Neural cell (in vitro differentiated cells): ENCODE measurements around the gene DIAPH1. TPM values are rescaled to one million over a fixed set of nuclear protein-coding genes. Genes with fewer than 3 reads are reported as not detected.
A peak's percentile ranks its signal among the peaks of the same experiment; 100 is the strongest.

Experiments used
- H2AFZ ChIP-seq: fragments of 200-600, 300-800 bp; sonication (generic), shearing (Covaris generic); 2 replicates; pipeline ENCODE4 v1.6.0; 2014; ENCODE audit warnings: low read depth, mild to moderate bottlenecking, antibody characterized with exemption, low read length, moderate library complexity
- H3F3A ChIP-seq: fragments of 200-600 bp; shearing (Covaris generic); 2 replicates; pipeline ENCODE4 v1.6.1; 2016; ENCODE audit warnings: mild to moderate bottlenecking, moderate library complexity, mixed read lengths, antibody characterized with exemption, low read length; ENCODE audit not compliant: insufficient read depth, poor library complexity, severe bottlenecking
- H3K27ac ChIP-seq: fragments of 200-600, 300-800 bp; sonication (generic), shearing (Covaris generic); 2 replicates; pipeline ENCODE4 v1.5.1; 2014; ENCODE audit warnings: mild to moderate bottlenecking, low read length, moderate library complexity
- H3K27me3 ChIP-seq: fragments of 300-800, 200-600 bp; sonication (generic), shearing (Covaris generic); 2 replicates; pipeline ENCODE4 v1.6.0; 2014; ENCODE audit warnings: mild to moderate bottlenecking, low read depth, low read length, moderate library complexity; ENCODE audit not compliant: insufficient read depth
- H3K36me3 ChIP-seq: fragments of 300-800, 200-600 bp; sonication (generic), shearing (Covaris generic); 2 replicates; pipeline ENCODE4 v1.5.1; 2014; ENCODE audit warnings: mild to moderate bottlenecking, antibody characterized with exemption, low read length, moderate library complexity; ENCODE audit not compliant: insufficient read depth
- H3K4me2 ChIP-seq: fragments of 300-800, 200-600 bp; sonication (generic), shearing (Covaris generic); 2 replicates; pipeline ENCODE4 v1.6.0; 2014; ENCODE audit warnings: mild to moderate bottlenecking, low read length
- H3K4me3 ChIP-seq: fragments of 300-800, 200-600 bp; sonication (generic), shearing (Covaris generic); 2 replicates; pipeline ENCODE4 v1.5.1; 2014; ENCODE audit warnings: mild to moderate bottlenecking, low read length, moderate library complexity
- H3K79me2 ChIP-seq: fragments of 200-600 bp; shearing (Covaris generic); replicated peaks from 2 replicates; pipeline ENCODE4 v1.6.0; 2014; ENCODE audit warnings: mild to moderate bottlenecking, low read length, moderate library complexity; ENCODE audit not compliant: insufficient read depth
- H3K9ac ChIP-seq: fragments of 300-800, 200-600 bp; sonication (generic), shearing (Covaris generic); 2 replicates; pipeline ENCODE4 v1.6.1; 2016; ENCODE audit warnings: mild to moderate bottlenecking, low read length, mixed read lengths
- H3K9me2 ChIP-seq: fragments of 200-600 bp; shearing (Covaris generic); 2 replicates; pipeline ENCODE4 v1.6.1; 2016; ENCODE audit warnings: mild to moderate bottlenecking, low read length, mixed read lengths; ENCODE audit not compliant: insufficient read depth
- H3K9me3 ChIP-seq: fragments of 200-600, 300-800 bp; sonication (generic), shearing (Covaris generic); 2 replicates; pipeline ENCODE4 v1.6.1; 2016; ENCODE audit warnings: mild to moderate bottlenecking, mixed run types, low read length, moderate library complexity, mixed read lengths
- H4K20me1 ChIP-seq: fragments of 200-600 bp; shearing (Covaris generic); 2 replicates; pipeline ENCODE4 v1.6.1; 2016; ENCODE audit warnings: mild to moderate bottlenecking, mixed run types; ENCODE audit not compliant: insufficient read depth
- CTCF ChIP-seq: fragments of 450-650 bp; IDR thresholded peaks from 2 replicates; pipeline ENCODE4 v1.5.1; 2014; ENCODE audit warnings: antibody characterized with exemption, mild to moderate bottlenecking, moderate library complexity; ENCODE audit not compliant: poor library complexity, severe bottlenecking
- EP300 ChIP-seq: fragments of 450-650 bp; conservative IDR thresholded peaks from 2 replicates; pipeline ENCODE4 v1.6.1; 2014; ENCODE audit warnings: antibody characterized with exemption, mild to moderate bottlenecking, moderate library complexity; ENCODE audit not compliant: poor library complexity, severe bottlenecking
- EZH2 ChIP-seq: fragments of 200-600, 300-800 bp; shearing (Covaris generic), sonication (generic); IDR thresholded peaks from 2 replicates; pipeline ENCODE4 v1.6.1; 2014; ENCODE audit warnings: antibody characterized with exemption, low read length, borderline replicate concordance, mild to moderate bottlenecking; ENCODE audit not compliant: insufficient read depth, poor library complexity, severe bottlenecking
- MXI1 ChIP-seq: fragments of 450-650 bp; conservative IDR thresholded peaks from 2 replicates; pipeline ENCODE4 v1.6.1; 2014; ENCODE audit warnings: antibody characterized with exemption, mild to moderate bottlenecking; ENCODE audit not compliant: poor library complexity, severe bottlenecking
- POLR2AphosphoS5 ChIP-seq: IDR thresholded peaks from 2 replicates; pipeline ENCODE4 v1.6.1; 2012
- RAD21 ChIP-seq: fragments of 450-650 bp; conservative IDR thresholded peaks from 2 replicates; pipeline ENCODE4 v1.6.1; 2014; ENCODE audit warnings: antibody characterized with exemption, mild to moderate bottlenecking, moderate library complexity
- REST ChIP-seq: IDR thresholded peaks from 2 replicates; pipeline ENCODE4 v1.6.1; 2012; ENCODE audit warnings: borderline replicate concordance
- SMC3 ChIP-seq: fragments of 450-650 bp; conservative IDR thresholded peaks from 2 replicates; pipeline ENCODE4 v1.6.1; 2014; ENCODE audit warnings: antibody characterized with exemption, mild to moderate bottlenecking, moderate library complexity; ENCODE audit not compliant: poor library complexity
- TAF1 ChIP-seq: IDR thresholded peaks from 2 replicates; pipeline ENCODE4 v1.6.1; 2012; ENCODE audit warnings: low read depth
- polyA plus RNA-seq: library from polyadenylated mRNA; depleted of rRNA; stranded (reverse); fragments of >200 nt; gene quantifications from 2 replicates; pipeline ENCODE4 v1.2.3, GENCODE V29; 2014

The DIAPH1 gene
- polyA plus RNA-seq, 1 donor from 2014 or later, result 21.9 TPM

GRCh38 chr5:141485321-141486055 is 133.3 kb downstream of the DIAPH1 start:
- Histone ChIP-seq H3K79me2 (peaks cover 11% of the 10 kb centered on the region), H2AFZ (no peak overlapping the region), H3K9me2 (no peaks in the 10 kb centered on the region), H3K36me3 (peaks cover 8% of the 10 kb centered on the region), H3K27ac (peak overlapping the region; percentile 84), H3K4me2 (peak overlapping the region; percentile 59), H3K9ac (peak overlapping the region; percentile 67), H4K20me1 (no peaks in the 10 kb centered on the region), H3K4me3 (peak overlapping the region; percentile 73), H3K27me3 (no peaks in the 10 kb centered on the region), H3F3A (peaks cover 4% of the 10 kb centered on the region), H3K9me3 (peaks cover 30% of the 10 kb centered on the region)
- no peak for TF ChIP-seq RAD21
- TF ChIP-seq EZH2, result no peak
- TF ChIP-seq EP300, result no peak
- TF ChIP-seq MXI1, result no peak
- TF ChIP-seq REST, result no peak
- no peak for TF ChIP-seq SMC3
- no peak for TF ChIP-seq CTCF
- TF ChIP-seq TAF1, result no peak

- Histone ChIP-seq H3K4me3 (peak within 1 kb of the TSS; percentile 73), H3K9me2 (no peaks in the 10 kb centered on the region), H2AFZ (no peak within 1 kb of the TSS)
These were observed 134.0 kb downstream of the DIAPH1 start, which contains the start of gene PCDHGC4 for GRCh38 chr5:141484641-141485311. TSS of gene PCDHGC4 (plus strand) at chr5:141485030. CDS start at chr5:141485174, 144 bp downstream.

More at GRCh38 chr5:141484641-141485311, 134.0 kb downstream of the DIAPH1 start, which contains the start of gene PCDHGC4:
- peaks cover 23% of the 10 kb centered on the region for H3K9me3 ChIP-seq
- peak within 1 kb of the TSS; percentile 66 for H3K4me2 ChIP-seq
- no peaks in the 10 kb centered on the region for H3K27me3 ChIP-seq
- peaks cover 4% of the 10 kb centered on the region for H3F3A ChIP-seq
- H3K27ac ChIP-seq, result peak within 1 kb of the TSS; percentile 84
- TF ChIP-seq SMC3 (peak; percentile 17), EZH2 (no peak), EP300 (peak; percentile 20), REST (no peak), MXI1 (peak; percentile 25), TAF1 (peak; percentile 62), RAD21 (peak; percentile 24), POLR2AphosphoS5 (peak; percentile 61), CTCF (no peak)
- H3K36me3 ChIP-seq, result peaks cover 8% of the 10 kb centered on the region
- peaks cover 11% of the 10 kb centered on the region for H3K79me2 ChIP-seq
- H4K20me1 ChIP-seq, result no peaks in the 10 kb centered on the region
- H3K9ac ChIP-seq, result peak within 1 kb of the TSS; percentile 67
